ENCODE results near the gene APPL2.
A peak's percentile ranks its signal among the peaks of the same experiment; 100 is the strongest.
"Not testable (repeated sequence)": the region's sequence is repeated elsewhere in the genome, so short reads cannot be mapped to it uniquely, and the experiment has no call there.

APPL2 gene

GRCh38 chr12:105256431-105256830, 20.5 kb upstream of the APPL2 start:
- not testable (repeated sequence) for DNase-seq

- DNase-seq = no peak
Observed at GRCh38 chr12:105256011-105256410, 20.0 kb upstream of the APPL2 start.

- DNase-seq = peak in 1 of 2 experiments; percentile 50
Observed at GRCh38 chr12:105253866-105254513, 18.0 kb upstream of the APPL2 start.

- no peak for DNase-seq
Observed at GRCh38 chr12:105252901-105253300, 16.9 kb upstream of the APPL2 start.

GRCh38 chr12:105245776-105246427, 9.9 kb upstream of the APPL2 start:
- not testable (repeated sequence) for DNase-seq

- no peak for DNase-seq
Observed at GRCh38 chr12:105245291-105245690, 9.3 kb upstream of the APPL2 start.

GRCh38 chr12:105240228-105240627, 4.3 kb upstream of the APPL2 start:
- no peak for DNase-seq

GRCh38 chr12:105239304-105239703, 3.3 kb upstream of the APPL2 start:
- no peak for DNase-seq

GRCh38 chr12:105237666-105238065, 1.7 kb upstream of the APPL2 start:
- no peak for DNase-seq

GRCh38 chr12:105235281-105235731, 668 bp downstream of the APPL2 start:
- DNase-seq = no peak

- no peak for DNase-seq
Observed at GRCh38 chr12:105234197-105234596, 1.8 kb downstream of the APPL2 start.

GRCh38 chr12:105233041-105233905, 2.7 kb downstream of the APPL2 start:
- DNase-seq = no peak

- no peak for DNase-seq
Observed at GRCh38 chr12:105231396-105231795, 4.6 kb downstream of the APPL2 start.

- no peak for DNase-seq
Observed at GRCh38 chr12:105229371-105229770, 6.6 kb downstream of the APPL2 start.

- DNase-seq = no peak
Observed at GRCh38 chr12:105228966-105229365, 7.0 kb downstream of the APPL2 start.

GRCh38 chr12:105228494-105228893, 7.5 kb downstream of the APPL2 start:
- DNase-seq = no peak

- DNase-seq = no peak
Observed at GRCh38 chr12:105227879-105228278, 8.1 kb downstream of the APPL2 start.

GRCh38 chr12:105226219-105226618, 9.8 kb downstream of the APPL2 start:
- no peak for DNase-seq

- no peak for DNase-seq
Observed at GRCh38 chr12:105225505-105226015, 10.4 kb downstream of the APPL2 start.

- no peak for DNase-seq
Observed at GRCh38 chr12:105224399-105224798, 11.6 kb downstream of the APPL2 start.

GRCh38 chr12:105223884-105224283, 12.1 kb downstream of the APPL2 start:
- DNase-seq = no peak

GRCh38 chr12:105223352-105223845, 12.6 kb downstream of the APPL2 start:
- no peak for DNase-seq

- DNase-seq = no peak
Observed at GRCh38 chr12:105222726-105223351, 13.1 kb downstream of the APPL2 start.
